GM21515 (cell line): ENCODE results near the gene ATP4B.

ENCODE experiments used
- ATAC-seq: cut with Tn5 transposase; IDR thresholded peaks from one replicate; pipeline ENCODE4 v1.9.1; 2021; ENCODE audit not compliant: unreplicated experiment

The ATP4B gene

GRCh38 chr13:113657851-113658741 is at the start of gene ATP4B:
ATP4B (minus strand) TSS chr13:113658198; CDS start chr13:113658144, 54 bp downstream.
- ATAC-seq: no peak

DNA sequence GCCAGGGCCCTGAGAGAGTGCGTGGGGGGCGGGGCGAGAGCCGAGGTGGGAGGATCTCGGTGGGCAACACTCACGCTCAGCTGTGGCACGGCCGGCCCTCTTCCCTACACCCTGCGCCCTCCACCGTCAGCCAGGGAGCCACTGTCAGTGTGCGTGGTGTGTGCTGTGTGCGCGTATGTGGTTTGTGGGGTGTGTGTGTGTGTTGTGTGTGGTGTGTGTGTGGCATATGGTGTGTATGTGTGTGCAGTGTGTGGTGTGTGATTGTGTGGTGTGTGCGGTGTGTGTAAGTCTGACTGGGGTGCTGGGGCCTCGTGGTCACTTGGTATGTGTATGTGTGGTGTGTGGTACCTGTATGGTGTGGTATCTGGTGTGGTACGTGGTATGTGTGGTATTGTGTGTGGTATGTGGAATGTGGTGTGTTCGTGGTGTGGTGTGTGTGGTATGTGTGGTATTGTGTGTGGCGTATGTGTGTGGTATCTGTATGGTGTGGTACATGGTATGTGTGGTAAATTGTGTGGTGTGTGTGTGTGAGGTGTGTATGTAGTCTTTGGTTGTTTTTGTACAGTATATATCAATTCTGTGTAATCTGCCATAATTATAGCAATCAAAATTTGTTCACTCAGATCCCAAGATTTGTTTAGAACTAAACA is 14.1 kb upstream of the ATP4B start:
- no peak for ATAC-seq

- no peak for ATAC-seq
These were observed 13.3 kb upstream of the ATP4B start for GRCh38 chr13:113671066-113672001.

- ATAC-seq: no peak
These were observed 12.5 kb upstream of the ATP4B start for GRCh38 chr13:113670541-113670940.

- no peak for ATAC-seq
These were observed 11.8 kb upstream of the ATP4B start for GRCh38 chr13:113669755-113670341.

- ATAC-seq: no peak
These were observed 11.3 kb upstream of the ATP4B start for GRCh38 chr13:113669231-113669754.

DNA sequence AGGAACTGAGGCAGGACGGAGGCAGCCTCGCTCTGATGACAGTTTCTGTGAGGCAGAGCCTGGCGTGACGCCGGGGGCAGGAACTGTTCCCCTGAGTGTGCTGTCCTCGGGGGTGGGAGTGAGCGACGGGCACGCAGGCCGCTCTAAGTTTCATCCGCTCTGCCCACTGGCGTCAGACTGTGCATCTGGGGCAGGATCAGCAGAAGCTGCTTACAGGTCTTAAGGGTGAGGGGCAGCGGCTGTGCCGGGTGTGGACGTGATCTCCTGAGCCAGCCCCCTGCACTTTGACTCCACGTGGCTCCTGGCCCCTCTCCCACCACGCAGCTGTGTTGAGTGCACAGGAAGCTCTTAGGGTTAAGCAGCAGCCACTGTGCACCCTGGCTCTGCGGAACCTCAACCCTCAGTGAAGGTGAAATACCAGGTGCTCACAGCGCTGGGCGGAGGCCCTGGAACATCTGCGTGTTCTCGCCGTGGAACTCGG is 10.5 kb upstream of the ATP4B start:
- no peak for ATAC-seq

DNA sequence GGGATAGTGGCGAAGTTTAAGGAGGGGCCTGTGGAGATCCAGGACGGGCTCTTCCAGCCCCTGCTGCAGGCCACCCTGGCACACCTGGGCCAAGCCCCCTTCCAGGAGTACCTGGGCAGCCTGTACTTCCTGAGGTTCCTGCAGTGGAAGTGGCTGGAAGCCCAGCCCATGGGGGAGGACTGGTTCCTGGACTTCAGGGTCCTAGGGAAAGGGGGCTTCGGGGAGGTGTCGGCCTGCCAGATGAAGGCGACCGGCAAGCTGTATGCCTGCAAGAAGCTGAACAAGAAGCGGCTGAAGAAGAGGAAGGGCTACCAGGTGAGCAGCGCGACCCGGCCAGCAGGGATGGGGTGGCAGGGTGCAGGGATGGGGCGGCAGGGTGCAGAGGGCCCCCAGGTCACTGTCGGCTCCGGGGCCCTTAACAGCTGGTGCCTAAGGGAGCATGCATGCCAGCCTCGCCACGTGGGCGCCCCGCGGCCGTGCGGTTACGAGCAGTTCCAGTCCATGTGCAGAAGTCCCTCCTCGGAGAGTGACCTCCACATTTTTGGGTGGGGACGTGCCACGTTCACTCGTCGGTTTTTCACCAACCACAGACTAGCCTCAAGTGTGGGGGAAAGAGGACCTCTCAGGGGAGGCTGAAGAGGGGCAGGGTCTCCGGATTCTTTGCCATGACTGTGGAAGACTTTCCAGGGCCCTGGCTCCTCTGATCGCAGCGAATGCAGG is 9.9 kb upstream of the ATP4B start:
- ATAC-seq: no peak

GRCh38 chr13:113666951-113667701 is 9.1 kb upstream of the ATP4B start, which contains the start of gene GRK1:
GRK1 (plus strand) TSS chr13:113667219; CDS start chr13:113667387, 168 bp downstream.
- no peak for ATAC-seq

DNA sequence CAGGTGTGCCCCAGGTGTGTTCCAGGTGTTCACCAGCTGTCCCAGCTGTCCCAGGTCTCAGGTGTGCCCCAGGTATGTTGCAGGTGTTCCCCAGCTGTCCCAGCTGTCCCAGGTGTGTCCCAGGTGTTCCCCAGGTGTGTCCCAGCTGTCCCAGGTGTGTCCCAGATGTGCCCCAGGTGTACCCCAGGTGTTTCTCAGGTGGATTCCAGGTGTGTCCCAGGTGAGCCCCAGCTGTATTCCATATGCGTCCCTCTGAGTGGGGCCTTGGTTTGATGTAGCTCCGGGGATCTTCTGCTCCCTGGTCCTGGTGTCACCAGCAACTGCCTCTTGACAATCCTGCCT is 8.3 kb upstream of the ATP4B start:
- ATAC-seq: no peak

DNA sequence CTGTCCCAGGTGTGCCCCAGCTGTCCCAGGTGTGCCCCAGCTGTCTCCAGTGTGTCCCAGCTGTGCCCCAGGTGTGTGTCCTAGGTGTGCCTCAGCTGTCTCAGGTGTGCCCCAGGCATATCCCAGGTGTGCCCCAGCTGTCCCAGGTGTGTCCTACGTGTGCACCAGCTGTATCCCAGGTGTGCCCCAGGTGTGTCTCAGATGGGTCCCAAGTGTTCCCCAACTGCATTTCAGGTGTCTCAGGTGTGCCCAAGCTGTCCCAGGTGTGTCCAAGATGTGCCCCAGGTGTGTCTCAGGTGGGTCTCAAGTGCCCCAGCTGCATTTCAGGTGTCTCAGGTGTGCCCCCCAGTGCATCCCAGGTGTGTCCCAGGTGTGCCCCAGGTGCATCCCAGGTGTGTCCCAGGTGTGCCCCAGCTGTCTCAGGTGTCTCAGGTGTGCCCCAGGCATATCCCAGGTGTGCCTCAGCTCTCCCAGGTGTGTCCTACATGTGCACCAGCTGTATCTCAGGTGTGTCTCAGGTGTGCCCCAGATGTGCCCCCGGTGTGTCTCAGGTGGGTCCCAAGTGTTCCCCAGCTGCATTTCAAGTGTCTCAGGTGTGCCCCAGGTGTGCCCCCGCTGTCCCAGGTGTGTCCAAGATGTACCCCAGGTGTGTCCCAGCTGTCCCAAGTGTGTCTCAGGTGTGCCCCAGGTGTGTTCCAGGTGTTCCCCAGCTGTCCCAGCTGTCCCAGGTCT is 7.8 kb upstream of the ATP4B start:
- ATAC-seq: no peak

DNA sequence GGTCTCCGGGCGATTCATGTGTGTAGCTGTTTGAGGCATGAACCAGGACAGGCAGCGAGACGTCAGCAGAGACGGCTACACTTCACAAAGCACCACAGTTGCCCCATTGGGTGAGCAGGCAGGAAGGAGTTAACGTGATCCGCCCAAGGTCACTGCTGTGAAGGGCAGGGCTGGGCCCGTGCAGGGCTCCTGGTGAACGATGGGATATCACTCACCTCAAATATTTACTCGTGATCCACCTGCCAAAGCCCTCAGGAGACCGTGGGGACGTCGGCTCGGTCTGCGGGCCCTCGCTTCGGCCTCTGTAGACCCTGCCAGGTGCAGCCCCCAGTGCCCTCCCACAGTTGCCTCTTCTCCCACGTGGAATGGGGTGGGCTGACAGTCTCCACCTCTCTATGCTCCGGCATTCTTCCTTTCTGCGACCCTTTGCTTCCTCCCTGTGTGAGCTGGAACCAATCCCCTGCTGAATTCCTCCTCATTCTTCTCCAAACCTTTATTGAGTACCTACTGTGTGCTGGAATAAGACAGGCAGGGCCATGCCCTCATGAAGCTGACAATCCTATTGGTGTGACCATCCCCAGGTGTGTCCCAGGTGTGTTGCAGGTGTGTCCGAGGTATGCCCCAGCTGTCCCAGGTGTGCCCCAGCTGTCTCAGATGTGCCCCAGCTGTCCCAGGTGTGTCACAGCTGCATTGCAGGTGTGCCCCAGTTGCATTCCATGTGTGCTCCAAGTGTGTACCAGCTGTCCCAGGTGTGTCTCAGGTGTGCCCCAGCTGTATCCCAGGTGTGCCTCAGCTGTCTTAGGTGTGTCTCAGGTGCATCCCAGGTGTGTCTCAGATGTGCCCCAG is 7.0 kb upstream of the ATP4B start:
- no peak for ATAC-seq

DNA sequence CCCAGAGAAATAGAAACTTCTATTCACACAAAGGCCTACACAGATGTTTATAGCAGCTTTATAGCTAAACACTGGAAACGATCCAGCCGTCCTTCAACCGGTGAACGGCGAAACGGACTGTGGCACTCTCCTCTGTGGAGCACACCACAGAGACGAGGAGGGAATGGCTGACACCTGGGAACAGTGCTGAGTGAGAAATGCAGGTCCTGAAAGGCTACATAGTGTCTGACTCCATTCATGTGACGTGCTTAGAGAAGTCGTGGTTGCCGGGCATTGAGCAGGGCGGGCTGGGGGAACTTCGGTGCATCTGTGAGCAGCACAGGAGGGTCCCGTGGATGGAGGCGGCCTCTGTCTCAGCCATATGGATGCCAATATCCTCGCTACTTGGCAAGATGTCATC is 5.9 kb upstream of the ATP4B start:
- no peak for ATAC-seq

DNA sequence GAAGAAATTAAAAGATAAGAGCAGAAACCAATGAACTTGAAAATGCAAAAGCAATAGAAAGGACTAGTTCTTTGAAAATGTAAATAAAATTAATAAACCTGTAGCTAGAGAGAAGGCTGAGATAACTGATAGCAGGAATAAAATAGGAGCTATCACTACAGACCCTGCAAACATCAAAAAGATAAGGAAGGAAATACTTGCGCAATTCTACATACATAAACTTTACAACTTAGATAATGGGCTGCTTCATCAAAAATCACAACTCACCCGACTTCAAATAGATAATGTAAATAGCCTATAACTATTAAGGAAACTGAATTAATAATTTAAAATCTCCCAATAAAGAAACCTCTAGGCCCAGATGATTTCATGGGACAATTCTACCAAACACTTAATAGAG is 3.5 kb upstream of the ATP4B start:
- no peak for ATAC-seq

DNA sequence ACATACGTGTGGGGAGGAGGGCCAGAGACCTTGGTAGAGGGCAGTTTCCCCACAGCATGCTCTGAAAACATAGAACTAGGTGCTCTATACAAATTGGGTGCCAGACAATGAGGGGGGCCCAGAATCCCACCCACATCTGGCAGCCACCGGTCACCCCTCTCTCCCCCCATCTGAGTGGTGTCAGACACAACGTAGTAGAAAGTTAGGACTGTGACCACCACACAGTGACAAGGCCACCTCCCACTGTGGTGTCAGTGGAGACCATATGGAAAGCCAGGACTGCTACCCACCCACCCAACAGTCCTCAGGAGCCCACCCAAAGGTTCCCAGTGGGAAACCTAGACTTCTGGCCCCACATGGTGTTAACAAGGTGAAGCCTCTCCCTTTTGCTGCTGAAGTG is 2.1 kb upstream of the ATP4B start:
- ATAC-seq: no peak

DNA sequence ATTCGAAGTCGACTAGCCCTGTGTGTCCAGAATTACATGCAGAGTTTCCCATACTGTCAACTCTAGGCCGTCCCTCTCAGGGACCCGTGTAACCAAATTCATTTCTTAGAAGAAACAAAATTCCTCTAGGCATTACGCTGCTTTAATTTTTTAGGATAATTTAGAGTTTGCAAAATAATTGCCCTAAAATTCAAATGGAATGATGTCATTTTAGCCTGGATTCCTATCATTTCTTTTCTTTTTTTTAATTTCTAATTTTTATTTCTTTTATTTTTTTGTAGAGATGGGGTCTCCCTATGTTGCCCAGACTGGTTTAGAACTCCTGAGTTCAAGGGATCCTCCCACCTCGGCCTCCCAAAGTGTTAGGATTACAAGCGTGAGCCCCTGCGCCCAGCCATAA is 1.3 kb upstream of the ATP4B start:
- no peak for ATAC-seq

- no peak for ATAC-seq
These were observed 838 bp upstream of the ATP4B start for GRCh38 chr13:113658836-113659235.
